DOHH2 (cell line): ENCODE measurements around the gene MAX.

ENCODE experiments used
- H3F3A ChIP-seq: fragments of 200-600 bp; sonication (generic), shearing (Covaris generic); 2 replicates; pipeline ENCODE4 v1.6.0; 2016; ENCODE audit warnings: antibody characterized with exemption, mild to moderate bottlenecking; ENCODE audit not compliant: control insufficient read depth, insufficient read depth
- H3K27ac ChIP-seq: fragments of 200-600 bp; sonication (generic); 2 replicates; pipeline ENCODE4 v1.5.1; 2014; ENCODE audit warnings: low read depth, mild to moderate bottlenecking, low read length, moderate library complexity
- H3K27me3 ChIP-seq: fragments of 200-600 bp; sonication (generic); 2 replicates; pipeline ENCODE4 v1.6.1; 2014; ENCODE audit warnings: mild to moderate bottlenecking, low read length, mixed read lengths; ENCODE audit not compliant: control insufficient read depth
- H3K36me3 ChIP-seq: fragments of 200-600 bp; sonication (generic); 2 replicates; pipeline ENCODE4 v1.6.1; 2014; ENCODE audit warnings: mild to moderate bottlenecking, low read length, moderate library complexity, mixed read lengths; ENCODE audit not compliant: control insufficient read depth
- H3K4me1 ChIP-seq: fragments of 200-600 bp; sonication (generic); 2 replicates; pipeline ENCODE4 v1.6.1; 2014; ENCODE audit warnings: mild to moderate bottlenecking, low read length, mixed read lengths; ENCODE audit not compliant: control insufficient read depth
- H3K4me2 ChIP-seq: fragments of 200-600 bp; sonication (generic); 2 replicates; pipeline ENCODE4 v1.6.0; 2014; ENCODE audit warnings: mild to moderate bottlenecking, low read length, moderate library complexity
- H3K4me3 ChIP-seq: fragments of 200-600 bp; sonication (generic); 2 replicates; pipeline ENCODE4 v1.5.1; 2014; ENCODE audit warnings: mild to moderate bottlenecking, low read length, mixed read lengths
- H3K79me2 ChIP-seq: fragments of 200-600 bp; sonication (generic); 2 replicates; pipeline ENCODE4 v1.6.1; 2014; ENCODE audit warnings: mild to moderate bottlenecking, low read length, mixed read lengths; ENCODE audit not compliant: control insufficient read depth
- H3K9me2 ChIP-seq: fragments of 200-600 bp; sonication (generic); replicated peaks from 2 replicates; pipeline ENCODE4 v1.6.1; 2014; ENCODE audit warnings: mild to moderate bottlenecking, low read length, mixed read lengths; ENCODE audit not compliant: control insufficient read depth
- H3K9me3 ChIP-seq: fragments of 200-600 bp; sonication (generic); 2 replicates; pipeline ENCODE4 v1.6.1; 2014; ENCODE audit warnings: antibody characterized with exemption, low read length, mixed read lengths; ENCODE audit not compliant: control insufficient read depth, insufficient read depth
- H4K20me1 ChIP-seq: fragments of 200-600 bp; sonication (generic); 2 replicates; pipeline ENCODE4 v1.6.0; 2014; ENCODE audit warnings: low read depth, mild to moderate bottlenecking, antibody characterized with exemption, low read length, moderate library complexity; ENCODE audit not compliant: control insufficient read depth, insufficient read depth
- EZH2phosphoT487 ChIP-seq: fragments of 200-600 bp; sonication (generic); IDR thresholded peaks from 2 replicates; pipeline ENCODE4 v1.6.1; 2017; ENCODE audit warnings: borderline replicate concordance, mild to moderate bottlenecking, antibody characterized with exemption, low read length, moderate library complexity, mixed read lengths
- TF ChIP-seq, protein P1 (sequence below): fragments of 200-600 bp; sonication (generic); IDR thresholded peaks from one replicate; pipeline ENCODE4 v1.5.1; 2014; ENCODE audit warnings: antibody characterized with exemption, mild to moderate bottlenecking, low read depth, low read length; ENCODE audit not compliant: poor library complexity, severe bottlenecking

MAX gene

DNA sequence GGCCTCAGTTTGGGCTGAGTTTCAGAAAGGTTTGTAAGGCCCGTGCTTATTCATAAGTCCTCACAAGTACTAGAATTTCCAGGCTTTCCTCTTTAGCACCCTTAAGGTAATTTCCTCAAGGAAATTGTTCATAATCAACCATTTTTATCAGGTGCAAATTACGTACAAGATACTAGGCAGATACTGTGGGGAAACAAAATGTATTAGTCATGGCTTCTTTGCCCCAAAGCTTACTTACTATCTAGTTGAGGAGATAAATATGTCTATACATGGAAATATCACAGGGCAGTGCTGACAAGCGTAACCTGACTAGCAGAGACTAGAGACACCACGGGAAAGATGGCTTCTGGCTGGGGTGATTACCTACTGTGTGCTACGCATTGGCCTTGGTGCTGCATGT lies 22.5 kb downstream of the MAX start:
- TF ChIP-seq, protein P1, sequence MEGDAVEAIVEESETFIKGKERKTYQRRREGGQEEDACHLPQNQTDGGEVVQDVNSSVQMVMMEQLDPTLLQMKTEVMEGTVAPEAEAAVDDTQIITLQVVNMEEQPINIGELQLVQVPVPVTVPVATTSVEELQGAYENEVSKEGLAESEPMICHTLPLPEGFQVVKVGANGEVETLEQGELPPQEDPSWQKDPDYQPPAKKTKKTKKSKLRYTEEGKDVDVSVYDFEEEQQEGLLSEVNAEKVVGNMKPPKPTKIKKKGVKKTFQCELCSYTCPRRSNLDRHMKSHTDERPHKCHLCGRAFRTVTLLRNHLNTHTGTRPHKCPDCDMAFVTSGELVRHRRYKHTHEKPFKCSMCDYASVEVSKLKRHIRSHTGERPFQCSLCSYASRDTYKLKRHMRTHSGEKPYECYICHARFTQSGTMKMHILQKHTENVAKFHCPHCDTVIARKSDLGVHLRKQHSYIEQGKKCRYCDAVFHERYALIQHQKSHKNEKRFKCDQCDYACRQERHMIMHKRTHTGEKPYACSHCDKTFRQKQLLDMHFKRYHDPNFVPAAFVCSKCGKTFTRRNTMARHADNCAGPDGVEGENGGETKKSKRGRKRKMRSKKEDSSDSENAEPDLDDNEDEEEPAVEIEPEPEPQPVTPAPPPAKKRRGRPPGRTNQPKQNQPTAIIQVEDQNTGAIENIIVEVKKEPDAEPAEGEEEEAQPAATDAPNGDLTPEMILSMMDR = no peak
- no peak for TF ChIP-seq EZH2phosphoT487
- Histone ChIP-seq H3K4me1 (peaks cover 15% of the 10 kb centered on the region), H3K4me3 (no peak overlapping the region), H3K79me2 (peaks cover 42% of the 10 kb centered on the region), H3K36me3 (peaks cover 86% of the 10 kb centered on the region), H3K9me3 (no peaks in the 10 kb centered on the region), H3F3A (no peaks in the 10 kb centered on the region), H3K9me2 (no peaks in the 10 kb centered on the region), H3K4me2 (no peak overlapping the region), H3K27ac (no peak overlapping the region), H3K27me3 (no peaks in the 10 kb centered on the region), H4K20me1 (no peaks in the 10 kb centered on the region; the same call in 1 of the 2 replicates)

DNA sequence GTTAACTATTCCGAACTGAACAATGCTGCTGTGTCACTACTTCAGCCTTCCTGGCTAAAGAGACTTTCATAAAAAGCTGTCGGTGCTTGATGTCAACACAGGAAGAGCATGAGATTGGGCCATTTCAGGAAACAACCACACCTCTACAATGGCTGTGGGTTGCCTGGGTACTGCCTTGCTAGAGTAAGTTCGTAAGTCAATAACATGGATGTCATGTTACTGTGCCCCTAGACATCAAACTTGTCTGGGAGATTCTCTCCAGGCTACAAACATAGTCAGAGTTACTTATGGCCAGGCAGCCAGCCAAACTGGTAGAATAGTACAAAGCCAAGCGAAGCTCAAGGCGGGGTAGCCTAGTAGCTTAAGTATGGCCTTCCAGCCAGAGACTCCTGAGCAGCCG lies 23.1 kb downstream of the MAX start:
- Histone ChIP-seq H3K27ac (no peak overlapping the region), H3K79me2 (peaks cover 40% of the 10 kb centered on the region), H3K27me3 (no peaks in the 10 kb centered on the region), H3K36me3 (peaks cover 90% of the 10 kb centered on the region), H3K4me2 (no peak overlapping the region), H3K9me3 (no peaks in the 10 kb centered on the region), H3K4me1 (peaks cover 15% of the 10 kb centered on the region), H4K20me1 (peaks cover 3% of the 10 kb centered on the region; the same call in 1 of the 2 replicates), H3F3A (no peaks in the 10 kb centered on the region), H3K9me2 (no peaks in the 10 kb centered on the region), H3K4me3 (no peak overlapping the region)
- TF ChIP-seq, protein P1 = no peak
- no peak for TF ChIP-seq EZH2phosphoT487

DNA sequence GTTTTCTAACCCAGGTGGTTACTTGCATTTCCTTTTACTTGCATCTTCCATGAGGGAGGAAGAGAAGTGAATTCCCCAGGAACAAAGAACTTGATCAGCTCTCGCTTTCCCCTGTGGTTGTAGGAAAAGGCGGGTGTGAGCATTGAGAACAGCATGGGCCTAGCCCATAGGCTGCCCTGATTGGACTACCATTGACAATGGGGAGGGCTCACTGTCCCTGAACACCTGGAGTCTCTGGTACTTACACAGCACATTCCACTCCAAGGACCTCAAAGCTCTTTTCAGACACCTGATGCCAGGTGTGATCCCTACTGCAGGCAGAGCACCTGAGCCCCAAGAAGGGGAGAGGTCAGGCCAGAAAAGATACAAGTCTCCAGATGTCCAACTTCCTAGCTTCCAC lies 25.0 kb downstream of the MAX start:
- H3K36me3 ChIP-seq = peaks cover 81% of the 10 kb centered on the region
- TF ChIP-seq EZH2phosphoT487 = no peak
- TF ChIP-seq, protein P1 = no peak
- no peak overlapping the region for H3K27ac ChIP-seq
- peaks cover 14% of the 10 kb centered on the region for H3K4me1 ChIP-seq
- H3K27me3 ChIP-seq = no peaks in the 10 kb centered on the region
- H3K79me2 ChIP-seq = peaks cover 28% of the 10 kb centered on the region
- H3K4me3 ChIP-seq = no peak overlapping the region
- no peaks in the 10 kb centered on the region for H3F3A ChIP-seq
- H3K9me3 ChIP-seq = no peaks in the 10 kb centered on the region
- no peaks in the 10 kb centered on the region for H3K9me2 ChIP-seq
- H3K4me2 ChIP-seq = no peak overlapping the region
- peaks cover 4% of the 10 kb centered on the region; the same call in 1 of the 2 replicates for H4K20me1 ChIP-seq
